Activated T-cell treated with anti-CD3 and anti-CD28 coated beads for 48 hours (primary cell): Measurements from ENCODE around the gene MRPL4.

Experiments used
- DNase-seq: peaks from one replicate; pipeline ENCODE4 v3.0.0-alpha.2; 2020; ENCODE audit warnings: low read depth

Gene MRPL4

DNA sequence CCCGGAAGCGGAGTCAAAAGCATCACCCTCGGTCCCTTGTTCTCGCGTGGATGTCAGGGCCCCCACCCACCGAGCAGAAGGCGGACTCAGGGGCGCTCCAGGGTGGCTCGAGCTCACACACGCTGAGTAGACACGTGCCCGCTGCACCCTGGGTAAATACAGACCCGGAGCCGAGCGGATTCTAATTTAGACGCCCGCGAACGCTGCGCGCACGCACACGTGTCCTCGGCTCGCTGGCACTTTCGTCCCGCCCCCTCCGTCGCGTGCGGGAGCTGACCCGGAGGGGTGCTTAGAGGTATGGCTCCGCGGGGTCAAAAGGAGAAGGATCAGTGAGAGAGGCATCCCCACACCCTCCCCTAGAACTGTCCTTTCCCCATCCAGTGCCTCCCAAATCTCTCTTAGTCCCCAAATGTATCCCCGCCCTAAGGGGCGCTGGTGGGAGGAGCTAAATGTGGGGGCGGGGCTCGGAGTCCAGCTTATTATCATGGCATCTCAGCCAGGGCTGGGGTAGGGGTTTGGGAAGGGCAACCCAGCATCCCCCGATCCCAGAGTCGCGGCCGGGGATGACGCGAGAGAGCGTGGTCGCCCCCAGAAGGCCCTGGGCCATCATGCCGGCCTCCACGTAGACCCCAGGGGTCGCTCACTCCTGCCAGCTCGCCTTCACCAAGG lies 37.3 kb downstream of the MRPL4 start:
- peak; percentile 72 for DNase-seq

DNA sequence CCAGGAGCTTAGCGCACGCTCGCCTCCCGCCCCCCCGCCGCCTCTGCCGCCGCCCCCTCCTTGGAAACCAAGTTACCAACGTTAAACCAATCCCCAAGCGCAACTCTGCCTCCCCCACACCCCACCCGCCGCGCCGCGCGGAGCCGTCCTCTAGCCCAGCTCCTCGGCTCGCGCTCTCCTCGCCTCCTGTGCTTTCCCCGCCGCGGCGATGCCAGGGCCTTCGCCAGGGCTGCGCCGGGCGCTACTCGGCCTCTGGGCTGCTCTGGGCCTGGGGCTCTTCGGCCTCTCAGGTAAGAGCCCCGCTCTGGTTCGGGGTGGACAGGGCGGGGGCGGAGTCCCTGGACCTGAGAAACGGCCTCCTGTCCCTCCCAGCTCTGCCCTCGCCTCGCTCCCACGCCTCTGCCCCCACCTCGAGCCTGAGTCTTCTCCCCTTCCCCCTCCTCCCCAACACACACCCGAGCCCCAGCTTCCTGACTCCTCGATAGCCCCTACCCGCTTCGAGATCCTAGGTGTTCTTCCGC lies 37.9 kb downstream of the MRPL4 start, which contains the start of gene ICAM5:
Gene ICAM5, plus strand, starts transcription at position 117 of the 521 bp plus-strand sequence. Its CDS starts 92 bp downstream, at position 209.
- no peak for DNase-seq

DNA sequence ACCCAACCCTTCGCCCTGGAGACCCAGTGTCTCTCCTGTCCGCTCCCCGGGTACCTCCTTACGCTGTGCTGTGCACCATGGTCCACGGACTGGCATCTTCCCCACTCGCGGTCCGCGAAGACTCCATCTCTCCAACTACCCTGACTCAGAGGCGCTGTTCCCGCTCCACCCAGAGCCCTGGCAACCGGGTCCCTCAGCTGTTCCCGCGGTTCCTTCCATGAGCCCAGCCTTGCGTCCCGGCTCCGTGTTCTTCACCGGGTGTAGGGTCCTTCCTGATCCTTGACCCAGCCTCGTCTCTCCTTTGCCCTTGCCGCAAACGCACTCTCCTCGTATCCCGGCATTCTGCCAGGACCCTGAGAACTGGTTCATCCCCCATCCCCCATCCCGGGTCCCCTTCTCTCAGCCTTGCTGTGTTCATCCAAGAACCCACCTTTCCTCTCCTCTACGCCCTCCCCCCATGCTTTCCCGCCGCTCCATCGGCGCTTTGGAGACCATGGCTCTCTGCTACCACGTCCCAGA lies 38.4 kb downstream of the MRPL4 start:
- DNase-seq = no peak

DNA sequence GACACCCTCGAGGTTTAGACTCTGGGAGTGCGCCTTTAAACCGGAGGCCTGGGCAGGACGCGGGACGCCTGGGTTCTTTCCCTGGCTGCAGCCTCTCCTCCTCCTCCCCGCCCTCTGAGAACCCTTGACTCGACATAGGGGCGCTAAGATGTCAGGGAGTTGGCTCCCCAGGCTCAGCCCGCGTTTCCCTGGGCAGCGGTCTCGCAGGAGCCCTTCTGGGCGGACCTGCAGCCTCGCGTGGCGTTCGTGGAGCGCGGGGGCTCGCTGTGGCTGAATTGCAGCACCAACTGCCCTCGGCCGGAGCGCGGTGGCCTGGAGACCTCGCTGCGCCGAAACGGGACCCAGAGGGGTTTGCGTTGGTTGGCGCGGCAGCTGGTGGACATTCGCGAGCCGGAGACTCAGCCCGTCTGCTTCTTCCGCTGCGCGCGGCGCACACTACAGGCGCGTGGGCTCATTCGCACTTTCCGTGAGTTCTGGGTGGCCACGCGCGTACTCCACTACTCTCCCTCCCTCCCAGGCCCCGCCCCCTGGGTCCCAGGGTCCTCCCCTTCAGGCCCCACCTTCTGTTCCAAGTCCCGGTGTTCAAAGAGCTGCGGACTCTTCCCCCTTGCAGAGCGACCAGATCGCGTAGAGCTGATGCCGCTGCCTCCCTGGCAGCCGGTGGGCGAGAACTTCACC lies 39.0 kb downstream of the MRPL4 start:
- DNase-seq = no peak

DNA sequence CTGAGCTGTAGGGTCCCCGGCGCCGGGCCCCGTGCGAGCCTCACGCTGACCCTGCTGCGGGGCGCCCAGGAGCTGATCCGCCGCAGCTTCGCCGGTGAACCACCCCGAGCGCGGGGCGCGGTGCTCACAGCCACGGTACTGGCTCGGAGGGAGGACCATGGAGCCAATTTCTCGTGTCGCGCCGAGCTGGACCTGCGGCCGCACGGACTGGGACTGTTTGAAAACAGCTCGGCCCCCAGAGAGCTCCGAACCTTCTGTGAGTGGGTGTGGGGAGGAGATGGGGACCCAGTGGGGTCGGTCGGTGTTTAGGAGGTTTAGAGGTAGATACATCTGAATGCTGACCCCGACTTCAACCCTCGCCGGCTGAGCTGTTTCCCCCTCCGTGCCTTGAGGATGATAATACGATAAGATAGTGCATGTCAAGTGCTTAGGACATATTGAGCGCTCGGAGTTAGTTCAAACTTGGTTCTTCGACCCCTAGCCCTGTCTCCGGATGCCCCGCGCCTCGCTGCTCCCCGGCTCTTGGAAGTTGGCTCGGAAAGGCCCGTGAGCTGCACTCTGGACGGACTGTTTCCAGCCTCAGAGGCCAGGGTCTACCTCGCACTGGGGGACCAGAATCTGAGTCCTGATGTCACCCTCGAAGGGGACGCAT lies 39.7 kb downstream of the MRPL4 start:
- DNase-seq = no peak

DNA sequence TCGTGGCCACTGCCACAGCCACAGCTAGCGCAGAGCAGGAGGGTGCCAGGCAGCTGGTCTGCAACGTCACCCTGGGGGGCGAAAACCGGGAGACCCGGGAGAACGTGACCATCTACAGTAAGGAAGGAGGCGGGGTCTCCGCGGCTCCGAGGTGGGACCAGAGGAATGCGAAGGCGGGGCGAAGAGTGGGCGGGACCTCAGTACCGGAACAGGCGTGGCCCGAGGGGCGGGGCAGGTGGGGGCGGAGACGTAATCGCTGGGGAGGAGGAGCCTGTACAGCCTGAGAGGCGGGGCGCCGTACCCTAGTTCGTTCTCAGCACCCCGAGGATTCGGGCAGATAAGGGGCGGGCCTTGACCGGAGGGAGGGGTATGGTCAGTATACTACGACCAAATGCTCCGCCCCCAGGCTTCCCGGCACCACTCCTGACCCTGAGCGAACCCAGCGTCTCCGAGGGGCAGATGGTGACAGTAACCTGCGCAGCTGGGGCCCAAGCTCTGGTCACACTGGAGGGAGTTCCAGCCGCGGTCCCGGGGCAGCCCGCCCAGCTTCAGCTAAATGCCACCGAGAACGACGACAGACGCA lies 40.3 kb downstream of the MRPL4 start:
- DNase-seq = peak; percentile 77

DNA sequence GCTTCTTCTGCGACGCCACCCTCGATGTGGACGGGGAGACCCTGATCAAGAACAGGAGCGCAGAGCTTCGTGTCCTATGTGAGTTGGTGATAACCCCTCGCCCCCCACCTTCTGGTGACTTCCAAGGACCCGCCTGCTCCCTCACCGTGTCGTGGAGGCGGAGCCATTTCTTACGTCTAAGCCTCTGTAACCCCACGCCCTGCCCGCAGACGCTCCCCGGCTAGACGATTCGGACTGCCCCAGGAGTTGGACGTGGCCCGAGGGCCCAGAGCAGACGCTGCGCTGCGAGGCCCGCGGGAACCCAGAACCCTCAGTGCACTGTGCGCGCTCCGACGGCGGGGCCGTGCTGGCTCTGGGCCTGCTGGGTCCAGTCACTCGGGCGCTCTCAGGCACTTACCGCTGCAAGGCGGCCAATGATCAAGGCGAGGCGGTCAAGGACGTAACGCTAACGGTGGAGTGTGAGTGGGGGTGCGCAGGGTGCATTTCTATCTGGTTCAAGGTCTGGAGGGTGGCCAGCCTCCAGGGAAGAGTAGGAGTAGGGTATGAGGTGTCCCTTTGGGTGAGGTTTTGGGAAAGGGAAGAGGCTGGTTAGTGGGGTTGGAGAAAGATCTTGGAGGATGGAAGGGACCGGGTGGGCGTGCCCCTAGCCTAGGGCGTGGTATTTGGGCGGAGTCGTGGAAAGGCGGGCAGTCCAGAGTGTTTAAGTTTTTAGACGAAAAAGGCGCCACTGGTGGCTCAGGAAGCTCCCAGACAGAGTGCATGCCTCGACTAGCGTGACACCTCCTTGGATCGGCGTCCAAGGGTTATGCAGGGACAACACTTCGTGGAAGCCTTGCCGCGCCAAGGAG lies 41.0 kb downstream of the MRPL4 start:
- no peak for DNase-seq

DNA sequence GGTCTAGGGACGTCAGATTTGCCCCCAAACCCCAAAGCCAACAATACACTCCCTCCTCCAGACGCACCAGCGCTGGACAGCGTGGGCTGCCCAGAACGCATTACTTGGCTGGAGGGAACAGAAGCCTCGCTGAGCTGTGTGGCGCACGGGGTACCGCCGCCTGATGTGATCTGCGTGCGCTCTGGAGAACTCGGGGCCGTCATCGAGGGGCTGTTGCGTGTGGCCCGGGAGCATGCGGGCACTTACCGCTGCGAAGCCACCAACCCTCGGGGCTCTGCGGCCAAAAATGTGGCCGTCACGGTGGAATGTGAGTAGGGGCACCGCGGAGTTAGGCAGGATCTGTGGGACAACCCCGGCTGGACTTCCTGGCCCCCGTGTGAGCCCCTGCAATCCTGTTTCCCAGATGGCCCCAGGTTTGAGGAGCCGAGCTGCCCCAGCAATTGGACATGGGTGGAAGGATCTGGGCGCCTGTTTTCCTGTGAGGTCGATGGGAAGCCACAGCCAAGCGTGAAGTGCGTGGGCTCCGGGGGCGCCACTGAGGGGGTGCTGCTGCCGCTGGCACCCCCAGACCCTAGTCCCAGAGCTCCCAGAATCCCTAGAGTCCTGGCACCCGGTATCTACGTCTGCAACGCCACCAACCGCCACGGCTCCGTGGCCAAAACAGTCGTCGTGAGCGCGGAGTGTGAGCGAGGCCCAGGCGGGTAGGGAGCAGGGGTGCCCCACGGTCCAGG lies 41.8 kb downstream of the MRPL4 start:
- DNase-seq = no peak

DNA sequence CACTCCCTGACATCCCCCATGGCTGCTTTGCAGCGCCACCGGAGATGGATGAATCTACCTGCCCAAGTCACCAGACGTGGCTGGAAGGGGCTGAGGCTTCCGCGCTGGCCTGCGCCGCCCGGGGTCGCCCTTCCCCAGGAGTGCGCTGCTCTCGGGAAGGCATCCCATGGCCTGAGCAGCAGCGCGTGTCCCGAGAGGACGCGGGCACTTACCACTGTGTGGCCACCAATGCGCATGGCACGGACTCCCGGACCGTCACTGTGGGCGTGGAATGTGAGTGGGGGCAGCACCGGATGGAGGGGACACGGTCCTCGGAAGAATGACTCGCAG lies 42.3 kb downstream of the MRPL4 start:
- no peak for DNase-seq

DNA sequence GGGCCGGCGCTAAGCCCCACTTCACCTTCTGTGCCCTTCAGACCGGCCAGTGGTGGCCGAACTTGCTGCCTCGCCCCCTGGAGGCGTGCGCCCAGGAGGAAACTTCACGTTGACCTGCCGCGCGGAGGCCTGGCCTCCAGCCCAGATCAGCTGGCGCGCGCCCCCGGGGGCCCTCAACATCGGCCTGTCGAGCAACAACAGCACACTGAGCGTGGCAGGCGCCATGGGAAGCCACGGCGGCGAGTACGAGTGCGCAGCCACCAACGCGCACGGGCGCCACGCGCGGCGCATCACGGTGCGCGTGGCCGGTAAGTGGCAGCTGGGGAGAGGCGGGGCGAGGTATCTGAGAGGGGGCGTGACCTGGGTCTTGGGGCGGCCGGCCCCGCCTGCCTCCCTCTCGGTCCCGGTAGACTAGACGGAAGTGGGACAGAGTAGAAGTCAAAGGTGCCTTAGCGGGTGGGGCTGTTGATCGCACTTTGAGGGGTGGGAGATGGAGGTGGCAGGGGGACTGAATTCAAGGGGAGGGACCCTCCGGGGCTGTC lies 43.4 kb downstream of the MRPL4 start:
- no peak for DNase-seq

DNA sequence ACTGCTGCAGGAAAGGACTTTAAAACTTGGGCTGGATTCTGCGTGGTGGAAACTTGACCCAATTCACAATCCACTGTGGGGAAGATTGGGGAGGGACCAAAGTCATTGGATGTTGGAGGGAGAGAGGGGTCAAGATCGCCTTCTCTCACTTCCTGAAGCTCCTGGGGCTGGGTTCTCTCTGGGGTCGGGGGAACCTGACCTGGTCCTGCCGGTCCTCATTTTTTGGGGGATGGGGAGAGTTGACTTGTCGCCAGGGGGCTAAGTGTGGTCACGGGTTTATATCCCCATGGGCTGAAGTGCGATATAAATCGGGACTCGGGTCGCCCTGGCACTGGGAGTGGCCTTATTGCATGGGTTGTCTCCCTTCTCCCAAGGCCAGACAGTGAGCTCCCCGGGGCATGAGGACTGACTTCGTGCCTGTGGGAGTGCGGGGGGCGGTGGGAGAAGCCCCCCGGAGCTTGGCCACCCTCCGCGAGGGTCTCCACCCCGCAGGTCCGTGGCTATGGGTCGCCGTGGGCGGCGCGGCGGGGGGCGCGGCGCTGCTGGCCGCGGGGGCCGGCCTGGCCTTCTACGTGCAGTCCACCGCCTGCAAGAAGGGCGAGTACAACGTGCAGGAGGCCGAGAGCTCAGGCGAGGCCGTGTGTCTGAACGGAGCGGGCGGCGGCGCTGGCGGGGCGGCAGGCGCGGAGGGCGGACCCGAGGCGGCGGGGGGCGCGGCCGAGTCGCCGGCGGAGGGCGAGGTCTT lies 44.0 kb downstream of the MRPL4 start:
- no peak for DNase-seq

DNA sequence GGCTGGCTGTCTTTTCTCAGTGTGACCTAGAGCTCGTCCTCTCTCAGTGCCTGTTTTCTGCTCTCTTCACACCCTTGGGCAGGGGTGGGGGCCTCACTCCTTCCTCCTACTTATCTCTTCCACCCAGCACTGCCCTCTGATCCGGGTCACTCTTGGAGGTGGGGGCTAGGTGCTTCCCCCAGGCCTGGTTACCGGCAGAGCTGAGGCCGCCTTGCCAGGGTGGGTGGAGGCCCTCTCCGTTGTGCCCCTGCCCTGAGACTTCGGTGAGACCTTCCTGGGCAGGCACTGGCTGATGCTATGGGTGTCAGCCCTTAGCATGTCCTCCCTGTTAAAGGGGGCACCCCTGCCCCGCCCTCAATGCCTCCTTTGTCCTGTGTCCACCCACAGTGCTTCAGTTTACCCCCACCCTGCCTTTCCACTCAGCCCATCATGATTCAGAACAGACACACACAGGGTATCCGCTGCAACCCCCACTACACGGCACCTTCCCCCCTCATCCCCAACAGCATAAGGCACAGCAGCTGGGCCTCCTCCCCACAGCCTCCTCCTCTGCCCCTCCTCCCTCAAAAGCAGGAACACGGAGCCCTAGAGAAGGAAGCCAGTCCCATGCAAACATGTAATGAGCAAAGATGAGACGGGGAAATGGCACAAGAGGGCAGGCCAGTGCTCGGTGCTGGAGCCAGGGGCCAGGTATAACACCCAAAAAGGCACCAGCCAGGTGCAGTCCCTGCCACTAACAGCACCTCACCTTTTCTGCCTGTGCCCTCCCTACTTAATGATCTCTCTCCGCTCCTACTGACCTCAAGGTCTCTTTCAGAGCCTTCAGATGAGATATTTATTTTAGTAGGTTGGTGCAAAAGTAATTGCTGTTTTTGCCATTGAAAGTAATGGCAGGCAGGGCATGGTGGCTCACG lies 47.8 kb downstream of the MRPL4 start:
- DNase-seq = no peak

DNA sequence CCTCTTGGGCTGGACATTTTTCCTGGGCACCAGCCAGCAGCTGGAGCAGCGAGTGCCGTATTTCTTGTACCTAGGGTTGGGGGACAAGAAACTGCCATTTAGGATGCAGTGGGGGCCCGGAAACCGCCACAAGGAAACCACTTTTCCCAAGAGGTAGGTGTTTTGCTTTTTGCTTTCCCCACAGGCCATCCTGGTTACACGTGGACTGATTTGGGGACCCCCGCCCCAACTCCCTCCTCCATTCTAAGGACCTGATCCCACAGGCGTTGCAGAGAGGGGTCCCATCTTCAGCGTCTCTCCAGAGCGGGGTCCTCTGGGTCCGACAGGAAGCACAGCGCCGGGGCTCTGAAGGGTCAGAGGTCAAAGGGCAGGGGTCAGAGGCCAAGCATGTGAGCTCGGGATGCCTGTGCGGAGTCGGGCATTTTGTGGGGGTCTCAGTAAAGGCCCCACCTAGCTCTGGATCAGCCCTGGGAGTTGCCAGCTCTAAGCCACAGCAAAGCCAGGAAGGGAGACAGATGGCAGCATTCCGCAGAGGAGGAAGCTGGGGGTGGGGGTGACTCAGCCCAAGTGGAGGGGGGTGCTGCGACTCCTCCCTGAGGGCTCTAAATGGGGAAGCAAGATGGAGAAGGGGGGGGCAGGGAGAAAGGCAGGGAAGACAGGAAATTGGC lies 53.3 kb downstream of the MRPL4 start:
- no peak for DNase-seq

DNA sequence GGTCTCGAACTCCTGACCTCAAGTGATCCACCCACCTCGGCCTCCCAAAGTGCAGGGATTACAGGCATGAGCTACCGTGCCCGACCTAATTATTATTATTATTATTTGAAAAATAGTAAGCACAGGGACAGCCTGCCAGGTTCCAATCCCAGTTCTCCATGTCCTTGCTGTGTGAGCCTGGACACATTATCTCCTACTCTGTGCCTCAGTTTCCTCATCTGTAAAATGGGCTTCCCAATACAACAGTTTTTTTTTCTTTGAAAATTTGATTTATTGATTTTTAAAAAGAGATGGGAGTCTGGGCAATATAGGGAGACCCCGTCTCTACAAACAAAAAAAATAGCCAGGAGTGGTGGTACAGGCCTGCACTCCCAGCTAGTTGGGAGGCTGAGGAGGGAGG lies 54.3 kb downstream of the MRPL4 start:
- no peak for DNase-seq

DNA sequence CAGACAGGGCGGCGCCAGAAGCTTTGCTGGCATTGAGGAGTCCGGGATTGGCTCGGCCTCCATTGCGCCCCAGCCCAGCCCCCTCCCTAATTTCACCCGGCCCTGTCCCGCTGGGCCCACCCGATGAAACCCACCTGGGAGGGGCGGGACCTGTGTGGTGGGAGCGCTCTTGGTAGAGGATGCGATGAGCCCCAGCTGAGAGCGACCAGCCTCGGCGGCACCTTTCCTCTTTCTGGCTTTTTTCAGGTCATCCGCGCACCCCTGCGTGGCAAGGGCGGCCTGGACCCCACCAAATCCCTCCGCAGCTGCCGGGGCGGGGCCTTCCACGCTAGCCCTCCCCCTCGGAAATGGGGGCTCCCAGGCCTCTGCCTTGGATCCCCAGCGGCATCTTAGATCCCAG lies 57.4 kb downstream of the MRPL4 start, which contains the start of gene ZGLP1:
Gene ZGLP1, minus strand, starts transcription at position 393 of the 400 bp plus-strand sequence.
- no peak for DNase-seq
